Mesenchymal stem cell (in vitro differentiated cells and primary cell): ENCODE data around the gene NRDE2.
A peak's percentile ranks its signal among the peaks of the same experiment; 100 is the strongest.

Experiments
- DNase-seq: peaks from one replicate; pipeline ENCODE4 v3.0.0-alpha.2; 2013
- H2AFZ ChIP-seq: one replicate; pipeline ENCODE4 v1.6.1; 2013; ENCODE audit warnings: low read depth, mild to moderate bottlenecking, control low read depth, inconsistent platforms, low read length, moderate library complexity
- H2AK5ac ChIP-seq: 2 replicates; pipeline ENCODE4 v1.6.1; 2013; ENCODE audit warnings: low read length, moderate library complexity, mild to moderate bottlenecking, inconsistent platforms; ENCODE audit not compliant: severe bottlenecking
- H2BK120ac ChIP-seq: one replicate; pipeline ENCODE4 v1.6.1; 2013; ENCODE audit warnings: low read depth, mild to moderate bottlenecking, inconsistent platforms, low read length, moderate library complexity
- H2BK12ac ChIP-seq, 2 experiments: one replicate each; pipeline ENCODE4 v1.6.1; 2013; ENCODE audit warnings: inconsistent platforms in 2 of 2, low read length in 2 of 2, mild to moderate bottlenecking in 2 of 2, moderate library complexity in 2 of 2, control low read depth in 1 of 2
- H2BK15ac ChIP-seq: one replicate; pipeline ENCODE4 v1.6.1; 2013; ENCODE audit warnings: mild to moderate bottlenecking, low read depth, inconsistent platforms; ENCODE audit not compliant: poor library complexity, severe bottlenecking
- H2BK5ac ChIP-seq: 2 replicates; pipeline ENCODE4 v1.6.1; 2013; ENCODE audit warnings: low read depth, mild to moderate bottlenecking, low read length, control low read depth, inconsistent platforms; ENCODE audit not compliant: poor library complexity, severe bottlenecking
- H3K14ac ChIP-seq, 2 experiments: one replicate each; pipeline ENCODE4 v1.6.1; 2013; ENCODE audit warnings: inconsistent platforms in 2 of 2, low read length in 2 of 2, control low read depth in 1 of 2, mild to moderate bottlenecking in 1 of 2, moderate library complexity in 1 of 2
- H3K18ac ChIP-seq, 2 experiments: one replicate each; pipeline ENCODE4 v1.6.1; 2013; ENCODE audit warnings: inconsistent platforms in 2 of 2, low read length in 2 of 2, control low read depth in 1 of 2, low read depth in 1 of 2, mild to moderate bottlenecking in 1 of 2
- H3K23ac ChIP-seq, 2 experiments: one replicate each; pipeline ENCODE4 v1.6.1; 2013; ENCODE audit warnings: inconsistent platforms in 2 of 2, low read length in 2 of 2, mild to moderate bottlenecking in 2 of 2, moderate library complexity in 2 of 2, control low read depth in 1 of 2
- H3K27ac ChIP-seq: 2 replicates; pipeline ENCODE4 v1.5.1; 2013; ENCODE audit warnings: mild to moderate bottlenecking, moderate library complexity, low read length, control low read depth, inconsistent platforms; ENCODE audit not compliant: poor library complexity, severe bottlenecking
- H3K27me3 ChIP-seq, 2 experiments: 2 replicates each; pipeline versions ENCODE4 v1.6.1 to v1.7.0; 2013; ENCODE audit warnings: low read length in 2 of 2, mild to moderate bottlenecking in 2 of 2, moderate library complexity in 2 of 2, control low read depth in 1 of 2, inconsistent platforms in 1 of 2; ENCODE audit not compliant: control insufficient read depth in 1 of 2, insufficient read depth in 1 of 2
- H3K36me3 ChIP-seq, 2 experiments: 2 replicates each; pipeline versions ENCODE4 v1.6.1 to v1.7.0; 2013; ENCODE audit warnings: low read length in 2 of 2, control low read depth in 1 of 2, inconsistent platforms in 1 of 2, low read depth in 1 of 2, mild to moderate bottlenecking in 1 of 2; ENCODE audit not compliant: insufficient read depth in 2 of 2, control insufficient read depth in 1 of 2
- H3K4ac ChIP-seq, 2 experiments: one replicate each; pipeline ENCODE4 v1.6.1; 2013; ENCODE audit warnings: inconsistent platforms in 2 of 2, low read length in 2 of 2, mild to moderate bottlenecking in 2 of 2, moderate library complexity in 2 of 2, control low read depth in 1 of 2, low read depth in 1 of 2
- H3K4me1 ChIP-seq: 2 replicates; pipeline ENCODE4 v1.6.1; 2013; ENCODE audit warnings: low read depth, low read length, control low read depth; ENCODE audit not compliant: control insufficient read depth, insufficient read depth
- H3K4me2 ChIP-seq: 2 replicates; pipeline ENCODE4 v1.6.1; 2013; ENCODE audit warnings: low read length, mild to moderate bottlenecking, inconsistent platforms; ENCODE audit not compliant: poor library complexity, severe bottlenecking
- H3K4me3 ChIP-seq, 2 experiments: 2 replicates each; pipeline versions ENCODE4 v1.5.1 to v1.7.0; 2013; ENCODE audit warnings: low read length in 2 of 2, mild to moderate bottlenecking in 2 of 2, control low read depth in 1 of 2, low read depth in 1 of 2; ENCODE audit not compliant: insufficient read depth in 1 of 2
- H3K79me1 ChIP-seq: replicated peaks from 2 replicates; pipeline ENCODE4 v1.6.1; 2013; ENCODE audit warnings: mild to moderate bottlenecking, control low read depth, low read length, inconsistent platforms; ENCODE audit not compliant: poor library complexity, severe bottlenecking
- H3K9ac ChIP-seq: 2 replicates; pipeline ENCODE4 v1.7.0; 2013; ENCODE audit warnings: mild to moderate bottlenecking, low read length, moderate library complexity
- H3K9me3 ChIP-seq: 2 replicates; pipeline ENCODE4 v1.7.0; 2013; ENCODE audit warnings: mild to moderate bottlenecking, low read length; ENCODE audit not compliant: control insufficient read depth
- H4K8ac ChIP-seq: one replicate; pipeline ENCODE4 v1.6.1; 2013; ENCODE audit warnings: inconsistent platforms, mild to moderate bottlenecking, low read length, moderate library complexity
- H4K91ac ChIP-seq: one replicate; pipeline ENCODE4 v1.6.1; 2013; ENCODE audit warnings: mild to moderate bottlenecking, low read length, inconsistent platforms
- WGBS: methylation state at CpG from one replicate; pipeline ENCODE4 v1.1.7; 2013; ENCODE audit warnings: mixed read lengths; 5-methylcytosine and 5-hydroxymethylcytosine counted together

Gene NRDE2

GRCh38 chr14:90362558-90362896 is 30.8 kb upstream of the NRDE2 start:
- Histone ChIP-seq H2BK5ac (no peak overlapping the region), H3K4me3 (no peak overlapping the region), H3K9me3 (no peaks in the 10 kb centered on the region), H3K23ac (no peak overlapping the region), H2AFZ (no peak overlapping the region), H3K4me2 (no peak overlapping the region), H3K79me1 (no peaks in the 10 kb centered on the region), H3K9ac (no peak overlapping the region), H3K36me3 (no peaks in the 10 kb centered on the region), H2AK5ac (no peak overlapping the region), H4K91ac (no peak overlapping the region), H3K27me3 (peaks cover 9 to 28% of the 10 kb centered on the region in 2 experiments), H2BK15ac (peak overlapping the region; percentile 19), H3K4ac (no peak overlapping the region), H3K27ac (no peak overlapping the region), H3K4me1 (no peaks in the 10 kb centered on the region), H3K18ac (no peak overlapping the region), H2BK120ac (no peak overlapping the region), H2BK12ac (no peak overlapping the region), H3K14ac (no peak overlapping the region), H4K8ac (no peak overlapping the region)
- DNase-seq: no peak
- 92% methylated on average over 4 of the region's 4 CpGs for WGBS

GRCh38 chr14:90361865-90362557 is 30.3 kb upstream of the NRDE2 start:
- H3K23ac ChIP-seq: no peak overlapping the region
- no peak overlapping the region for H2BK12ac ChIP-seq
- no peak overlapping the region for H3K4me2 ChIP-seq
- no peak for DNase-seq
- H2BK15ac ChIP-seq: no peak overlapping the region
- peaks cover 9 to 32% of the 10 kb centered on the region in 2 experiments for H3K27me3 ChIP-seq
- no peak overlapping the region for H2AK5ac ChIP-seq
- no peak overlapping the region for H2AFZ ChIP-seq
- H2BK120ac ChIP-seq: no peak overlapping the region
- H4K91ac ChIP-seq: no peak overlapping the region
- H3K4ac ChIP-seq: no peak overlapping the region
- H2BK5ac ChIP-seq: no peak overlapping the region
- no peaks in the 10 kb centered on the region for H3K79me1 ChIP-seq
- H3K4me3 ChIP-seq: no peak overlapping the region
- no peak overlapping the region for H3K9ac ChIP-seq
- no peaks in the 10 kb centered on the region for H3K4me1 ChIP-seq
- H3K27ac ChIP-seq: no peak overlapping the region
- H3K9me3 ChIP-seq: no peaks in the 10 kb centered on the region
- H3K18ac ChIP-seq: no peak overlapping the region
- H3K36me3 ChIP-seq: no peaks in the 10 kb centered on the region
- H4K8ac ChIP-seq: no peak overlapping the region
- WGBS: 85% methylated on average over 6 of the region's 7 CpGs
- H3K14ac ChIP-seq: no peak overlapping the region

- no peak for DNase-seq
- Histone ChIP-seq H3K36me3 (no peaks in the 10 kb centered on the region), H3K27ac (no peak overlapping the region), H3K9me3 (no peaks in the 10 kb centered on the region), H3K14ac (no peak overlapping the region), H3K4ac (no peak overlapping the region), H3K79me1 (no peaks in the 10 kb centered on the region), H3K4me3 (no peak overlapping the region), H2BK120ac (no peak overlapping the region), H3K9ac (no peak overlapping the region), H3K27me3 (peaks cover 4 to 29% of the 10 kb centered on the region in 2 experiments), H3K4me2 (no peak overlapping the region), H2AK5ac (no peak overlapping the region), H2BK5ac (no peak overlapping the region), H2BK12ac (no peak overlapping the region), H3K18ac (no peak overlapping the region), H2AFZ (no peak overlapping the region), H2BK15ac (no peak overlapping the region), H3K4me1 (peaks cover 2% of the 10 kb centered on the region), H3K23ac (no peak overlapping the region), H4K91ac (no peak overlapping the region), H4K8ac (no peak overlapping the region)
- 88% methylated on average over 3 of the region's 4 CpGs for WGBS
Observed at GRCh38 chr14:90358359-90358758, 26.6 kb upstream of the NRDE2 start.

- no peak overlapping the region for H2BK5ac ChIP-seq
- no peak overlapping the region for H3K18ac ChIP-seq
- 80% methylated on average over 1 of the region's 1 CpG for WGBS
- H4K8ac ChIP-seq: no peak overlapping the region
- no peaks in the 10 kb centered on the region for H3K36me3 ChIP-seq
- H3K14ac ChIP-seq: no peak overlapping the region
- no peak overlapping the region for H3K9ac ChIP-seq
- H2BK120ac ChIP-seq: no peak overlapping the region
- H4K91ac ChIP-seq: no peak overlapping the region
- no peak overlapping the region for H3K23ac ChIP-seq
- no peaks in the 10 kb centered on the region for H3K9me3 ChIP-seq
- no peaks in the 10 kb centered on the region for H3K79me1 ChIP-seq
- no peak for DNase-seq
- no peak overlapping the region for H2BK15ac ChIP-seq
- no peak overlapping the region for H3K4ac ChIP-seq
- peaks cover 2% of the 10 kb centered on the region for H3K4me1 ChIP-seq
- H3K27ac ChIP-seq: no peak overlapping the region
- no peak overlapping the region for H3K4me3 ChIP-seq
- H3K4me2 ChIP-seq: no peak overlapping the region
- H2BK12ac ChIP-seq: no peak overlapping the region
- no peak overlapping the region for H2AK5ac ChIP-seq
- no peak overlapping the region for H2AFZ ChIP-seq
- peaks cover 4 to 20% of the 10 kb centered on the region in 2 experiments for H3K27me3 ChIP-seq
Observed at GRCh38 chr14:90356925-90357324, 25.2 kb upstream of the NRDE2 start.
